Activated naive CD8-positive, alpha-beta T cell treated with anti-CD3 and anti-CD28 coated beads, Interleukin-2, amount 50 U/mL, for 16 hours (primary cell): ENCODE data around the gene DTNBP1.

ENCODE experiments used
- DNase-seq: peaks from one replicate; pipeline ENCODE4 v3.0.0-alpha.2; 2020; ENCODE audit warnings: low read depth, low spot score

The DTNBP1 gene

GRCh38 chr6:15533379-15534026 is 129.3 kb downstream of the DTNBP1 start:
- DNase-seq, result no peak

GRCh38 chr6:15531973-15532372 is 130.9 kb downstream of the DTNBP1 start:
- DNase-seq, result no peak

GRCh38 chr6:15530411-15530810 is 132.4 kb downstream of the DTNBP1 start:
- DNase-seq, result no peak

- no peak for DNase-seq
These were observed 134.0 kb downstream of the DTNBP1 start for GRCh38 chr6:15528870-15529269.

GRCh38 chr6:15527838-15528617 is 134.8 kb downstream of the DTNBP1 start:
- DNase-seq, result no peak

GRCh38 chr6:15526212-15526701 is 136.6 kb downstream of the DTNBP1 start:
- DNase-seq, result no peak

GRCh38 chr6:15524861-15525401 is 137.9 kb downstream of the DTNBP1 start:
- no peak for DNase-seq

- DNase-seq, result no peak
These were observed 138.9 kb downstream of the DTNBP1 start for GRCh38 chr6:15523679-15524630.

- DNase-seq, result no peak
These were observed 139.8 kb downstream of the DTNBP1 start for GRCh38 chr6:15522856-15523529.

GRCh38 chr6:15522427-15522826 is 140.4 kb downstream of the DTNBP1 start:
- DNase-seq, result no peak

GRCh38 chr6:15522026-15522425 is 140.8 kb downstream of the DTNBP1 start:
- no peak for DNase-seq

GRCh38 chr6:15521582-15521981 is 141.2 kb downstream of the DTNBP1 start:
- no peak for DNase-seq

- no peak for DNase-seq
These were observed 142.1 kb downstream of the DTNBP1 start for GRCh38 chr6:15520626-15521203.

- DNase-seq, result no peak
These were observed 143.1 kb downstream of the DTNBP1 start for GRCh38 chr6:15519681-15520080.

- DNase-seq, result no peak
These were observed 143.9 kb downstream of the DTNBP1 start for GRCh38 chr6:15518878-15519277.

- DNase-seq, result no peak
These were observed 144.8 kb downstream of the DTNBP1 start for GRCh38 chr6:15518057-15518456.

- no peak for DNase-seq
These were observed 145.2 kb downstream of the DTNBP1 start for GRCh38 chr6:15517600-15517999.

GRCh38 chr6:15516923-15517560 is 145.8 kb downstream of the DTNBP1 start:
- DNase-seq, result no peak

- no peak for DNase-seq
These were observed 146.4 kb downstream of the DTNBP1 start for GRCh38 chr6:15516378-15516777.
